GM15510 (cell line): ENCODE results near the gene RDH13.

Source experiments
- POLR2A ChIP-seq: IDR thresholded peaks from 3 replicates; pipeline ENCODE4 v1.6.1; 2011; ENCODE audit warnings: borderline replicate concordance; ENCODE audit not compliant: insufficient read length; ENCODE audit errors: extremely low read depth

RDH13 gene

GRCh38 chr19:55062735-55063491, at the start of gene RDH13:
TSS of gene RDH13 (minus strand) at chr19:55063148. CDS start at chr19:55063032, 116 bp downstream.
- peak; percentile 80 for TF ChIP-seq POLR2A

DNA sequence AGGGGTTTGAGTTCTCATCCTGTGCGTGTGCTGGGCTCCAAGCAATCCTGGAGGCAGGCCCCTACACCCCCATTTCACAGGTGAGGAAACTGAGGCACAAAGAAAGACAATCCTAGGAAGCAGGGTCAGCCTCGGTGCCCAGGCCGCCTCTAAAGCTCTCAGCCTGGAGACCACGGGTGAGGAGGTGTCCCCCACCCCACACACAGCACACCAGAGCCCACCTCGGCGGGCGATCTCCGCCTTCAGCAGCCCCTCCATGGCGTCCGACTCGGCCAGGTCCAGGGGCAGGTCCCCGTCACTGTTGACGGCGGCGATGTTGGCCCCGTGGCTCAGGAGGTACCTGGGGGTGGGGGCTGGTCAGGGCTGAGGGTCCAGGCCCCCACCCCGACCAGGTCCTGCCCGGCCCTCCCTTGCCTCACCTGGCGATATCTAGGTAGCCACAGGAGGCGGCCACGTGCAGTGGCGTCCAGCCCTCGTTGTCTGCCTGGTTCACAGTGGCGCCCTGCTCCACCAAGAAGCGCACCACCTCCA, 49.4 kb upstream of the RDH13 start:
- TF ChIP-seq POLR2A = no peak

GRCh38 chr19:55111238-55111831, 48.4 kb upstream of the RDH13 start:
- TF ChIP-seq POLR2A = no peak

GRCh38 chr19:55109527-55110291, 46.8 kb upstream of the RDH13 start:
- no peak for TF ChIP-seq POLR2A

GRCh38 chr19:55106591-55106990, 43.6 kb upstream of the RDH13 start:
- no peak for TF ChIP-seq POLR2A

- TF ChIP-seq POLR2A = no peak
Measured at GRCh38 chr19:55105237-55105636, 42.3 kb upstream of the RDH13 start.

GRCh38 chr19:55103190-55103589, 40.2 kb upstream of the RDH13 start:
- no peak for TF ChIP-seq POLR2A

DNA sequence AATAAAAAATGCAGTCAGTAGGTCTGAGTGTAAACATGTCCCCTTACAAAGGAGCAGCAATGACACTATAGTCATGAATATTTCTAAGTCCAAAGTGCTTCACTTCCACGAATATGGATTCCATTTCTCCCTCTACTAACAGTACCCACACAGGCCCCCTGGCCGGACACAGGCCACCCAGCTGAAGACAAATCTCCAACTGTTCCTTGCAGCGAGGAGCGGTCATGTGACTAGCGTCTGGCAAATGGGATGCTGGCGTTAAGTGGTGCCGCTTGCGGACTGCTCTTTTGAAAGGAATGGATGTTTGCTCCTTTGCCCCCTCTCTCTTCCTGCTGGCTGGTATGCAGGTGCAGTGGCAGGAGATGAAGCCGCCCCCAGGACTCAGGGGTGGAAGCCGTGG, 38.3 kb upstream of the RDH13 start:
- no peak for TF ChIP-seq POLR2A

DNA sequence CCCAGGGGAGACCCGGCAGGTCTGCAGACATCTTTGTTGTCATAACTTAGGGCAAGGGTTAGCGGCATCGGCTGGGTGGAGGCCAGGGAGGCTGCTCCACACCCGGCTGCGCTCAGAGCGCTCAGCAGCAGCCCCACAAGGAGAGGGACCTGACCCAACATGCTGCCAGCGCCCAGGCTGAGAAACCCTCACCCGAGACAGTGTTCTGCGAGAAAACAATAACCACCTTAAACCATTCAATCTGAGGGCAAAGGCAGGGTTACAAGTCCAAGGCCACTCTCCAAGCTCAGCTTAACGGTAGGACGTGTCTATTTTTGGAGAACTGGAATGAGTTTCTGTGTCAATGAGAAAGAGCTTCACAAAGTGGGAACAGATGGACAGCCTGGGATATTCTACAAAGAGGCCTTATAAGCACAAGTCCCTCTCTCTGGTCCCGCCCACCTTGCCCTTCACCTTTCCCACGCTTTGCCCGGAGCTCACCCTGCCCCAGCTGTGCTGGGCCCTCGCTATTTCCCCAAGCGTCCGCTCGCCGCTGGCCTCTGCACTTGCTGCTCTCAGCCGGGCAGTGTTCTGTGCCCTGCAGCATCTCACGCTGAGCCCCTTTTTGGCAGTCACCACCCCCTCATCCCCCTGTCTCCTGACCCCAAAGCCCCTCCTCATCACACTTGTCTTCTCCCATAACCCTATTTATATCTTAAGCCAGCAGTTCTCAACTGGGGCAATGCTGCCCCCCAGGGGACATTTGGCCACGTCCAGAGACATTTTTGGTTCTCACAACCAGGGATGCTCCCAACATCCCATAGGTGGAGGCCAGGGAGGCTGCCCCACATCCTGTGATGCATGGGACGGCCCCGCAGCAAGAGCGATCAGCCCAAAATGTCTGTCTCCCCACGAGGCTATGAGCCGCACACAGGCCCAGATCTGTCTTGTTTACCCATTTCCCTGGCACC, 36.9 kb upstream of the RDH13 start:
- no peak for TF ChIP-seq POLR2A

DNA sequence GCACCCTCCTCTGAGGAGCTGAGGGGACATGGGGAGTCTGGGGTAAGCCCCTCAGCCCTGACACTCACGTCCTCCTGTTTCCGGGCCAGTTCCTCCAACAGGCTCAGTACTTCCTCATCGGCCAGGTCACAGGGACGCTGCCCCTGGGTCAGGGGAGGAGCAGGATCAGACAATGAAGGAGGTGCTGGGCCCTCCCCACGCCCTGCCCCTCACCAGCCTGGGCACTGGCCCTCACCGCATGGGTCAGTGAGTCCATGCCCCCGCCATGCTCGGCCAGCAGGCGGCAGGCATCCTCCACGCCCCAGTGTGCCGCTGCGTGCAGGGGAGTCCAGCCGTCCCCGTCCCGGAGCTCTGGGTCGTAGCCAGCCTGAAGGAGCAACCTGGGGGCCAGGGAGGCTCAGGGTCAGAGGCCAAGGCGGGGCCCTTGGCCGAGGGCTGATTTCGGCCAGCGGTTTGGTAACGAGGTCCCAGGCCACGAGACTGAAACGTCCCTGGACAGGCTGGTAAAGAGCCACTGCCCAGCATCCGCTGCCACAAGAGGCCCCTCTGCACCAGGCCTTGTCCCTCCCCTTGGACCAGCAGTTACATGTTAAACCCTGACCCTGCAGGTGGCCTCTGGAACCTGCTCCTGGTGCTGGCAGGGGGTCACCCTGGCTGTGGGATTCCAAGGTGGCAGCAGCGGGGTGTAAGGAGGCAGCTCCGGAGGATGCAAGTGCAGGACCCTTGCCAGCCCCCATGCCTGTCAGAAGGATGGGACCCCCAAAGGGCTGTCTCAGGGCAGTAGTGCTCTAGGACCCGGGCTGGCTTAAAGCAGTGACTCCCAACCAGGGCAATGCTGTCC, 36.0 kb upstream of the RDH13 start:
- no peak for TF ChIP-seq POLR2A

DNA sequence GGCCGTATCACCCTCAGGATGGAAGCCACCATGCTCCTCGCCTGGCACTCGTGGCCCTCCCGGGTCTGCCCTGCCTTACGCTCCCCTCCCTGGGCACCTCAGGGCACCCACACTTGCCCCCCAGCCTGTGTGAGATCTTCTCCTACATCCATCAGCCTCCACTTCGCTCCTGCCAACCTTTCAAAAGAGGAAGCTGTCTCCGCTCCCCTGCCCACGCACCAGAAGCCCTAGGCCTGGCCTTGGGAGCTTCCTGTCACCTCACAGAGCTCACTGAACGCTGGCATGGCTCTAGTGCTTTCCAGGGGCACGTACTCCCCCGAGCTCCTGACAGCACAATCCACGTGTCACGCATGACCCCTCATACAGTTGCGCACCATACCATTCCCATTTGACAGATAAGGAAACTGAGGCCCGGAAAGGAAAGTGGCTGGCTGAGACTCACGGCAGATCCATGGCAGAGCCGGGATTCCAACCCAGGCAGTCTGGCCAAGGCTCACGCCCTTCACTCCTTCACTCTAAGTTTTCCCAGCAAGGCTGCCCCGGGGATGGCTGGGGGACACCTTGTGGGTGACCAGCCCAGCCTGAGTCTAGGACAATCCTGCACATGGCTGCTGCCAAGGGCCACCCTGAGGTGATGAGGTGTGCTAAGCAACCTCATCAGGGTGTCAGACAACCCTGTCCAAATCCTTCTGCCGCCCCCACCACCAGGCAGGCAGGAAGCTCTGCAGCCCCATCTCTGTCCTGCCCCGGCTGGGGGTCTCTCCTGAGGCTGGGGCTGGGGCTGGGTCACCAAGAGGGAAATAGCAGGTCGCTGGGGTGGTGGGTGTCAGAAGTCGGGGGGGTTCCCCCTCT, 35.1 kb upstream of the RDH13 start:
- TF ChIP-seq POLR2A = no peak

DNA sequence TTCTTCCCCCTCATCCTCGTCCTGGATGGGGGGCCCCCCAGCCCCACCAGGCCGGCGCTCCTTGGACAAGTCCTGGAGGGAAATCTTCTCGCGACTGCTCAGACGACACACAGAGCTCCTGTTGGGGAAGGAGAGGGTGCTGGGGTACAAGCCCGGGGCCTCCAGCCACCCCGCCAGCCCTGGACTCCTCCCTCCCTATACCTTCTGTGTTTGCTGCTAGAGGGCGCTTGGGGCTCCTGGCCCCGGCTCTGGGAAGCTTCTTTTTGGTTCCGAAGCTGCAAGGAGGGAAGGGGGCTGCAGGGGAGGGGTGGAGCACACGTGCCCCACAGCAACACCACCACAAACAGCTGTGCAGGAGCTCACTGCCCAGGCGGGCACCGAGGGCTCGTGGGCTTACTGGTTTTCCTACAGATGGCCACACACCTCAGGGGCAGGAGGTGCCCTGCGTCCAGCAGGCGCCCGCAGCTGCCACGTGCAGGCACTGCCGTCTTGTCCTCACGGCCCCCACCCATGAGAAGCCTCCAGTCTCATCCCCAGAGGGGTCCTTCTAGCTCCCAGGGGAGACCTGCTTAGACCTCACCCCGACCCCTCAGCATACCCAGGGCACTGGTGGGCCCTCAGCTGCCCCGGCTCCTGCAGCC, 33.2 kb upstream of the RDH13 start:
- no peak for TF ChIP-seq POLR2A
